ENCODE results near the gene UNC93B1.

UNC93B1 gene

GRCh38 chr11:68040101-68040956, 36.4 kb upstream of the UNC93B1 start:
- DNase-seq: peak; percentile 41

GRCh38 chr11:68039526-68040086, 35.7 kb upstream of the UNC93B1 start:
- DNase-seq: no peak

GRCh38 chr11:68038718-68039525, 35.0 kb upstream of the UNC93B1 start, which contains the start of gene TCIRG1:
Gene TCIRG1 (plus strand): TSS chr11:68039025. CDS start chr11:68041272, 2,247 bp downstream.
- DNase-seq: no peak

- no peak for DNase-seq
Measured at GRCh38 chr11:68038226-68038717, 34.4 kb upstream of the UNC93B1 start.

GRCh38 chr11:68037411-68038225, 33.7 kb upstream of the UNC93B1 start:
- DNase-seq: no peak

GRCh38 chr11:68036717-68037239, 32.9 kb upstream of the UNC93B1 start:
- no peak for DNase-seq

- DNase-seq: no peak
Measured at GRCh38 chr11:68036141-68036716, 32.3 kb upstream of the UNC93B1 start.

- DNase-seq: no peak
Measured at GRCh38 chr11:68035266-68035876, 31.5 kb upstream of the UNC93B1 start.

- no peak for DNase-seq
Measured at GRCh38 chr11:68033708-68034045, 29.8 kb upstream of the UNC93B1 start.

- DNase-seq: no peak
Measured at GRCh38 chr11:68032997-68033707, 29.3 kb upstream of the UNC93B1 start.

GRCh38 chr11:68032003-68032402, 28.1 kb upstream of the UNC93B1 start:
- no peak for DNase-seq

GRCh38 chr11:68031144-68031464, 27.2 kb upstream of the UNC93B1 start:
- no peak for DNase-seq

- DNase-seq: peak; percentile 98
Measured at GRCh38 chr11:68030318-68031143, 26.6 kb upstream of the UNC93B1 start, which contains the start of gene NDUFS8. Gene NDUFS8 (plus strand): TSS chr11:68030681. CDS start chr11:68032152, 1,471 bp downstream.

- DNase-seq: no peak
Measured at GRCh38 chr11:68028802-68029545, 25.1 kb upstream of the UNC93B1 start.

GRCh38 chr11:68027667-68028066, 23.8 kb upstream of the UNC93B1 start:
- no peak for DNase-seq

- DNase-seq: no peak
Measured at GRCh38 chr11:68026391-68027105, 22.7 kb upstream of the UNC93B1 start.

- DNase-seq: no peak
Measured at GRCh38 chr11:68025047-68025446, 21.1 kb upstream of the UNC93B1 start.

GRCh38 chr11:68024508-68024907, 20.6 kb upstream of the UNC93B1 start:
- DNase-seq: no peak

All from NCI-H1436 (cell line).